CD4-positive, alpha-beta T cell (primary cell): ENCODE measurements around the gene PLCB1. TPM values are rescaled to one million over a fixed set of nuclear protein-coding genes. Genes with fewer than 3 reads are reported as not detected.

Experiments
- ATAC-seq: fragments of 200-7000 bp; cut with Tn5 transposase; one replicate; pipeline ENCODE4 v1.10.0; 2022; ENCODE audit warnings: mild to moderate bottlenecking; ENCODE audit not compliant: poor library complexity
- CTCF ChIA-PET: fragments of 350-600 bp; sonication (Branson Sonifier 250); formaldehyde crosslinking; loops from one replicate; lab custom pipeline; 2021; ENCODE audit warnings: antibody characterized with exemption, inconsistent platforms; lab: Charles Lee
- POLR2A ChIA-PET: fragments of 350-600 bp; sonication (Branson Sonifier 250); formaldehyde crosslinking; loops from one replicate; lab custom pipeline; 2021; ENCODE audit warnings: antibody characterized with exemption, inconsistent platforms; lab: Charles Lee
- DNase-seq, 14 experiments: peaks; one replicate each; pipeline ENCODE4 v3.0.0-alpha.2; 2013 to 2020; ENCODE audit warnings: mixed read lengths in 2 of 14
- H3K27ac ChIP-seq, 2 donors: one replicate each; pipeline versions ENCODE4 v1.5.1 to v1.7.0; 2013; ENCODE audit warnings: low read length in 2 of 2, low read depth in 1 of 2, mild to moderate bottlenecking in 1 of 2
- H3K27me3 ChIP-seq, 2 experiments: 1 replicate in 1 of 2; 2 replicates in 1 of 2; pipeline versions ENCODE4 v1.6.1 to v1.7.0; 2013; ENCODE audit warnings: low read length in 2 of 2, control low read depth in 1 of 2, mild to moderate bottlenecking in 1 of 2, moderate library complexity in 1 of 2; ENCODE audit not compliant: insufficient read depth in 2 of 2, control insufficient read depth in 1 of 2
- H3K36me3 ChIP-seq: one replicate; pipeline ENCODE4 v1.6.1; 2013; ENCODE audit warnings: low read length, control low read depth; ENCODE audit not compliant: insufficient read depth
- H3K4me1 ChIP-seq: one replicate; pipeline ENCODE4 v1.6.1; 2013; ENCODE audit warnings: low read length, control low read depth; ENCODE audit not compliant: insufficient read depth
- H3K4me3 ChIP-seq: one replicate; pipeline ENCODE4 v1.5.1; 2013; ENCODE audit warnings: mild to moderate bottlenecking, low read length, moderate library complexity
- H3K9me3 ChIP-seq, 2 experiments: 1 replicate in 1 of 2; 2 replicates in 1 of 2; pipeline versions ENCODE4 v1.6.1 to v1.7.0; 2013; ENCODE audit warnings: low read length in 2 of 2, mild to moderate bottlenecking in 2 of 2, control low read depth in 1 of 2, moderate library complexity in 1 of 2; ENCODE audit not compliant: control insufficient read depth in 1 of 2, insufficient read depth in 1 of 2
- H3K27ac Mint-ChIP-seq: one replicate; pipeline ENCODE4 v1.8.0; 2020; ENCODE audit warnings: mixed read lengths
- H3K27me3 Mint-ChIP-seq: one replicate; pipeline ENCODE4 v1.8.0; 2021; ENCODE audit warnings: mixed read lengths
- H3K36me3 Mint-ChIP-seq: one replicate; pipeline ENCODE4 v1.8.0; 2021; ENCODE audit warnings: low read depth, mixed read lengths
- H3K4me1 Mint-ChIP-seq: one replicate; pipeline ENCODE4 v1.8.0; 2021; ENCODE audit warnings: low read depth, mixed read lengths
- H3K4me3 Mint-ChIP-seq: one replicate; pipeline ENCODE4 v1.8.0; 2020; ENCODE audit warnings: mild to moderate bottlenecking, mixed read lengths
- H3K9me3 Mint-ChIP-seq: one replicate; pipeline ENCODE4 v1.8.0; 2020; ENCODE audit warnings: mixed read lengths
- intact Hi-C, 2 experiments: fragments of 100-400 bp; cut with DNase I in 1 of 2; cut with micrococcal nuclease in 1 of 2; formaldehyde crosslinking; loops; one replicate each; pipeline versions ENCODE4 v1.15.1 to v1.9.0; 2023 to 2025; cut with DNase I, micrococcal nuclease
- total RNA-seq, 174 experiments: library from RNA in 2 of 174; stranded (reverse) in 2 of 174; gene quantifications; one replicate each; pipeline ENCODE4 v1.2.3 and lab custom pipeline; 2021 to 2026
- TF ChIP-seq, protein P1 (sequence below): fragments of 200-600 bp; IDR thresholded peaks from one replicate; pipeline ENCODE4 v1.8.0; 2022; ENCODE audit warnings: antibody characterized with exemption, mild to moderate bottlenecking

Gene PLCB1
- total RNA-seq, 2 experiments from 2014 or later: 3.8 to 5.6 TPM

DNA sequence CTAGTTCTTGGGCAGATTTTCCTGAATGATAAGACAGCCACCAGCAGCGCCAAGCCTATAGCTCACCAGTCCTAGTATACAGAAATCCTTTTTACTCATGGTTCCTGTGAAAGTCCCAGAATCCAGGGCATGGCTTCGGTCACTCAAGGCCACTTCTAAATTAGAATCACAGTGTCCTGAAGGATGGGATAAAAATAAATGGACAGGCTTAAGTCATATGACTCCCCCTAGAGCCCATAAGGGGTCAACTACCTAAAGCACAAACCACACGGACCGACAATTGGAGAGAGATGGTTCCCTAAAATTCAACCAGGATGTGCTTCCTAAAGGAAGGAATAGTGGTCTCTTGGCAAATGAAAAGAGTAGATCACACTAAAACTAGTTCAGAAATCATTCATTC, 532.7 kb downstream of the PLCB1 start:
- Mint-ChIP-seq H3K9me3 (no peaks in the 10 kb centered on the region), H3K27ac (no peak overlapping the region), H3K36me3 (no peaks in the 10 kb centered on the region), H3K4me3 (no peak overlapping the region), H3K27me3 (no peaks in the 10 kb centered on the region), H3K4me1 (peaks cover 6% of the 10 kb centered on the region)
- Histone ChIP-seq H3K27ac (no peak overlapping the region), H3K27me3 (no peaks in the 10 kb centered on the region), H3K4me1 (no peaks in the 10 kb centered on the region), H3K9me3 (no peaks in the 10 kb centered on the region), H3K36me3 (no peaks in the 10 kb centered on the region), H3K4me3 (no peak overlapping the region)
- no peak for ATAC-seq
- TF ChIP-seq, protein P1, sequence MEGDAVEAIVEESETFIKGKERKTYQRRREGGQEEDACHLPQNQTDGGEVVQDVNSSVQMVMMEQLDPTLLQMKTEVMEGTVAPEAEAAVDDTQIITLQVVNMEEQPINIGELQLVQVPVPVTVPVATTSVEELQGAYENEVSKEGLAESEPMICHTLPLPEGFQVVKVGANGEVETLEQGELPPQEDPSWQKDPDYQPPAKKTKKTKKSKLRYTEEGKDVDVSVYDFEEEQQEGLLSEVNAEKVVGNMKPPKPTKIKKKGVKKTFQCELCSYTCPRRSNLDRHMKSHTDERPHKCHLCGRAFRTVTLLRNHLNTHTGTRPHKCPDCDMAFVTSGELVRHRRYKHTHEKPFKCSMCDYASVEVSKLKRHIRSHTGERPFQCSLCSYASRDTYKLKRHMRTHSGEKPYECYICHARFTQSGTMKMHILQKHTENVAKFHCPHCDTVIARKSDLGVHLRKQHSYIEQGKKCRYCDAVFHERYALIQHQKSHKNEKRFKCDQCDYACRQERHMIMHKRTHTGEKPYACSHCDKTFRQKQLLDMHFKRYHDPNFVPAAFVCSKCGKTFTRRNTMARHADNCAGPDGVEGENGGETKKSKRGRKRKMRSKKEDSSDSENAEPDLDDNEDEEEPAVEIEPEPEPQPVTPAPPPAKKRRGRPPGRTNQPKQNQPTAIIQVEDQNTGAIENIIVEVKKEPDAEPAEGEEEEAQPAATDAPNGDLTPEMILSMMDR: no peak
- no peak for DNase-seq
- ChIA-PET CTCF (no interaction called here), POLR2A (no interaction called here)
- intact Hi-C loops: no loop called here

DNA sequence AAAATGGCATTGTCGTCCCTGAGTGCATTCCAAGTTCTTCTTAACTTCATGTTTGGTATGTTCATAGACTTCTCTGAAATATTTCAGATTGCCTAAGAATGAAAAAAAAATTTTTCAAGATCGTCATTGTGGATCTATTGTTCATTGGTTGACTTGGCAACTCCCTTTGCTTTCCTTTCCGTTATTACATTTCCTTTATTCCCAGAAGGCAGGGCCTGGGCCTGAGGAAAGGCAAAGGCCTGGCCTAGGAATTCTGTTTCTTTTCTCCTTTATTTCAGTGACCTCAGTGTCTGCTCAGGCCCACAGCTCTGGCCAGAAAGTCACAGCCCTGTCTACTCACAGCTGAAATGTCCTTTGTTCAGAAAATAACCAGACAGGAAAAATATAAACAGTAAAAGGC, 535.2 kb downstream of the PLCB1 start:
- Mint-ChIP-seq H3K36me3 (no peaks in the 10 kb centered on the region), H3K27ac (no peak overlapping the region), H3K4me1 (peaks cover 13% of the 10 kb centered on the region), H3K27me3 (no peaks in the 10 kb centered on the region), H3K4me3 (no peak overlapping the region), H3K9me3 (no peaks in the 10 kb centered on the region)
- Histone ChIP-seq H3K36me3 (no peaks in the 10 kb centered on the region), H3K9me3 (no peaks in the 10 kb centered on the region), H3K27ac (no peak overlapping the region), H3K4me3 (no peak overlapping the region), H3K27me3 (no peaks in the 10 kb centered on the region), H3K4me1 (no peaks in the 10 kb centered on the region)
- POLR2A ChIA-PET: no interaction called here
- no peak for ATAC-seq
- TF ChIP-seq, protein P1: no peak
- DNase-seq: no peak
- intact Hi-C loops: no loop called here
- CTCF ChIA-PET: interaction anchor here (1.2 kb wide), 1 partner anchor 10 kb away, joined by 3 read pairs; no protein-coding TSS in a partner anchor

DNA sequence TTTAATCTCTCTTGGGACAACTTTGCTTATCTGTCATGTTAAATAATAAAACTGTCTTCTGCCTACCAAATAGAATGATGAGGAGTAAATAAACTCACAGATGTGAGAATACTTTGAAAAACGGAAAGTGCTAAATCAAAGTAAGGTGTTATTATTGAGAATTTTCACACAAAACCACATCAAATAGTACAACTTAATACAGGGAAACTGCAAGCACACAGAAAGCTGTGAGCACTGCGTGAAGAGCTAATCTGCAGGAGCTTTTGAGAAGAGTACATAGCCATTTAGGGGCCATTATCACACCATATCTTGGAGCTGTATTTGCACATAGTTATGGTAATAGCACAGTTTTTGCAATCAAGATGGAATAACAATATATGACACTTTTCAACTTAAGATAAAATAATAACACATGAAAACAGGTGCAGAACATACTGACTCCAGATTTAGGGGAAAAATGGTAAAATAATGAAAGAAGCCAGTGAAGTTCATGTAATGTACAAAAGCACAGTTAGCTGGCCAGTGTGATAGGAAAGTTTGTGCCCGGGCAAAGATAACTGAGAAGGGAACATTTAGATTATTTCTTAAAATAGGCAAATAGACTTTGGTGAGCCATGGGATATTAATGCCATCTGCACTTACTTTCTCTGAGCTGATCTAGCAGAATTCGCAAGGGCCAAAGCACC, 538.3 kb downstream of the PLCB1 start:
- Mint-ChIP-seq H3K27me3 (no peaks in the 10 kb centered on the region), H3K36me3 (no peaks in the 10 kb centered on the region)
- no peaks in the 10 kb centered on the region for H3K4me1 ChIP-seq

More for the DNA sequence above, 538.3 kb downstream of the PLCB1 start:
- no peak overlapping the region for H3K4me3 Mint-ChIP-seq
- peaks cover 13% of the 10 kb centered on the region for H3K4me1 Mint-ChIP-seq
- ChIA-PET CTCF (no interaction called here), POLR2A (no interaction called here)
- no peaks in the 10 kb centered on the region for H3K27me3 ChIP-seq
- H3K4me3 ChIP-seq: no peak overlapping the region
- no peak overlapping the region for H3K27ac Mint-ChIP-seq
- TF ChIP-seq, protein P1: no peak
- intact Hi-C loops: no loop called here
- no peaks in the 10 kb centered on the region for H3K9me3 Mint-ChIP-seq
- H3K27ac ChIP-seq: no peak overlapping the region
- ATAC-seq (no peak), DNase-seq (no peak)
- no peaks in the 10 kb centered on the region for H3K9me3 ChIP-seq
- H3K36me3 ChIP-seq: no peaks in the 10 kb centered on the region
